ENCODE measurements around the gene ICE1.

GRCh38 chr5:5377780-5378179 is 44.7 kb upstream of the ICE1 start:
- TF ChIP-seq TFE3 (CRISPR knock-in tag; IDR thresholded peaks at IDR 0.05) (no peak), FOS (IDR thresholded peaks at IDR 0.05; ENCODE audit: extremely low read depth, insufficient read length) (no peak)

Measured in K562 (cell line).